HG02852 (cell line): ENCODE data around the gene PRKAR1A.
"Not testable (repeated sequence)": the region's sequence is repeated elsewhere in the genome, so short reads cannot be mapped to it uniquely, and the experiment has no call there.

ENCODE experiments used
- ATAC-seq: cut with Tn5 transposase; IDR thresholded peaks from one replicate; pipeline ENCODE4 v1.9.1; 2021; ENCODE audit warnings: mild to moderate bottlenecking, moderate library complexity; ENCODE audit not compliant: unreplicated experiment

Gene PRKAR1A

GRCh38 chr17:68512247-68512959 is at the start of gene PRKAR1A:
Gene PRKAR1A (plus strand): TSS chr17:68512430. CDS start chr17:68515400, 2,970 bp downstream.
- peak; percentile 93 for ATAC-seq

GRCh38 chr17:68463211-68464019 is 48.8 kb upstream of the PRKAR1A start:
- no peak for ATAC-seq

DNA sequence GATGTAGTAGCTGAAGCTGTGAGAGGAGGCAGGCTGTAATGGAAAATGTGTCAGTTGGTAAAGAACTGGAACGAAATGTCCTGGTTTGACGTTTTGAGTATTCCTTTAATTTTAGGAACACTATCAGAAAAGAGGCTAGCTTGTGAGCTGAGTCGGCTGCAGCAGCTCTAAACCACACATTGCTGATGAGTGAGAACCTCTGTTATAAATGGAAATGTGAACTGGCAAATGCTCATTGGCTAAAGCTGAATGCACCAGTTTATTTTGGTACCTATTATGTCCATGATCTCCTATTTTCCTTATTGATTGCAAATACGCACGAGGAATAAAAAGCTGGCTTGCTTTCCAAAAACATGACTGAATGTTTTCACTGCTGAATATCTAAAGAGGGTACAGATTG is 43.9 kb upstream of the PRKAR1A start:
- no peak for ATAC-seq

DNA sequence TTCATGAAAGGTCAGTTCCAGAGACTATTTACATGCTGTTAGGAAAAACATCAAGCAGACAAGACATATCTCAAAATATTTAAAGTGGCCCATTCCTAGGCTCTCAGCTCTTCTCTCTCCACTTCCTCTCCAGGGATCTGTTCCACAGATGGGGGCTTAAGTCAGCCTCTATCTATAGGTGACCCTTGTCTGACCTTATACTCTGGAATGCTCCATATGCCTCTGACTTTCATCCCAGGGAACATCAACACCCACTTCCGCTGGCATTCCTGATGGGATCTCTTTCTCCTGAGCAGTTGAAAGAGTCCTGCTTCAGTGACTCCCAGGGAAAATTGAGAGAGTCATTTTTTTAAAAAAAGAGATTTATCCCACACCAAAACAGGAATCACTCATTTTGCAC is 43.4 kb upstream of the PRKAR1A start:
- no peak for ATAC-seq

DNA sequence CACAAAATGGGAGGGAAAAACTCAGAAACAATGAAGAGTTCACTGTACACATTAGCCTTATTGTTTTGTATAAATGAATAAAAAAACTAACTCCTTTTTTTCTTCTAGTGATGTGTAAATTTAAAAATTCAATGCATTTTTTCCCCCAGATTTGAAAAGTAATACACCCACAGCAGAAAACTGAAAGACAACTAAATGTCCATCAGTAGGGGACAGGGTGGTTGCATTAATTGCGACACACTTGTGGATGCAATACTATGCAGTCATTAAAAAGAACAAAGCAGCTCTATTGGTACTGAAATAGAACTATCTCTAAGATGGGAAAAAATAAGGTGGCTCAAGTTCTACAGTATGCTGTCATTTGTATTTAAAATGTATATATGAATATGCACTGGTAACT is 41.3 kb upstream of the PRKAR1A start:
- ATAC-seq, result no peak

DNA sequence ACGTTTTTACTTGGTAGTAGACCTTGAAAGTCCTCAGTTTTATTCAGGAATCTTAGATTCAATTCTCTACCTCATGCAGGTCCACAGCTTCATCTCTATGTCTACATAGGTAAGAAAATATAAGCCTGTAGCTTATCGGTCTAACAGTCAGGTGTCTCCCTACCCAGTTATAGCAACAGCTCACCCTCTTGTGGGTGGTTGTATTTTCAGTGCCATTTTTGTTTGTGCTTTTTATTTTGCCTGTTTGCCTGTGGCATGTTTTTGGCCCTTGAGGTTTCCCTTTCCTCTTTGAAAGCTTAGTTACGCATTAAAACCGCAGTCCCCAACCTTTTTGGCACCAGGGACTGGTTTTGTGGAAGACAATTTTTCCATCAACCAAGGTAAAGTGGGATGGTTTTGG is 31.3 kb upstream of the PRKAR1A start:
- no peak for ATAC-seq

DNA sequence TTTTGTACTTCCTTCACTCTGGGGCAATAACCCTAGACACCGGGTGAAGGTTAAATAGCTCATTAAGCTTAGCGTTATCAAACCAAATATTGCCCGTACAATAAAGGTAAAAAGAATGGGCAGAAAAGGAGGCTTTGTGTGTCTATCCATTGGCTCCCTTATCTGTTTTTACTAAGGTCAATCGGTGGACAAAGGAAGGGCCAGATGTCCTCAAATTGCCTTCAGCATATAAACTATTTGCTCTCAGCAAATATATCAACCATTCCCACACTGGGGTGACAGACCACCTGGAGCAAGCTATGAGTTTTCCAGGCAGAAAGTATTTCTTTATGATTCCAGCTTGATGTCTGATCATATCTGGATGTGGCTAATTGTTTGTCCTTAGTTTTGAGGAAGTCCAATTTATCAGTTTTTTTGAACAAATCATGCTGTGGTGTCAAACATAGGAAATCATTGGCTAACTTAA is 29.6 kb upstream of the PRKAR1A start:
- ATAC-seq, result no peak

GRCh38 chr17:68484458-68484857 is 27.8 kb upstream of the PRKAR1A start:
- no peak for ATAC-seq

DNA sequence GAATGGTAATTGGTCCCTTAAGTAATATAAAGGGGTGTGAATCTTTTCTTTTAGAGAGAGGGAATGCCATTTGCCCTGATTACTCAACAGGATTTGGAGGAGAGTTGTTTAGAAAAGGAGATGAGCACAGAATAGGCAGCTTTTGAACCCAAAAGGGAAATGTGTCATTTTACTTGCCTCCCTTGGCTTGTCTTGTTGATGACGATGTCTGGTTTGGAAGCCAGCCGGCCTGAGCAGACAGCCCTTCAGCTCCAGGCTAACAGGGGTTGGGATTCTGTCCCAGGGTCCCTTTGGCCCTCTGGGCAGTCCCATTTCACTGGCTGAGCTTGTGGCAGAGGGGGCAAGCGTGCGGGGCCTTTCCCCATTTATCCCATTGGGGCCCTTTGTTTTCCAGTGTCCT is 22.3 kb upstream of the PRKAR1A start:
- no peak for ATAC-seq

GRCh38 chr17:68491381-68492231 is 20.6 kb upstream of the PRKAR1A start:
- no peak for ATAC-seq

GRCh38 chr17:68492394-68493054 is 19.7 kb upstream of the PRKAR1A start:
- not testable (repeated sequence) for ATAC-seq

DNA sequence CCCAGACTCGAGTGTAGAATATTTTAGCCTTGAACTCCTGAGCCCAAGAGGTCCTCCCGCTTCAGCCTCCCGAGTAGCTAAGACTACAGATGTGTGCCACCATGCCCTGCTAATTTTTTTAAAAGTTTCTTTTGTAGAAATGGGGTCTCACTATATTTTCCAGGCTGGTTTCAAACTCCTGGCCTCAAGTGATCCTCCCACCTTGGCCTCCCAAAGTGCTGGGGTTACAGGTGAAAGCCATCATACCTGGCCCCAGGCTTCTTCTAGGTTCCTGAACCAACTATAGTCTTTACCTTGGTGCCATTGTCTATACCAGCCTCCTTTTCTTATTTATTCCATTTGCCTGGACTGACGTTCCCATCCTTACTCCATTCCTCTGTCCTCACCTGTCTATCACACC is 17.1 kb upstream of the PRKAR1A start:
- ATAC-seq, result no peak

DNA sequence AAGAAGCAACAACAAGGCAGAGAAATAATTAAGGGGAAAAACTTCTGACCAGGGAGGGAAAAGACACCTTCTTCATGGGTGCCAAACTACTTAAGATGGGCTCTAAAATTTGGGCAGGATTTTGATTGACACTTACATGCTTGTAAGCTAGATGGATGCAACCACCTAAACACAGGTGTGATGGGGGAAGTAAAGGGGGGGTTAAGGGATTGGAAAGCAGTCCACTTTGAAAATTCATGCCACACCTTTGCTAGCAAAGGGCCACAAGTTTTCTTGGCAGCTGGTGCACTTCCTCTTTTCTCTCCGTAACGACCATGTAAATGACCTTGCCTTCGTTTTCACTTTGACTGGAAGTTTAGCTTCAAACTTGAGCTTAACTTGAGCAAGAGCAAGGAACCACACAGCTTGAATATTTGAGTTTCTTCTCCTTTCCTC is 14.3 kb upstream of the PRKAR1A start:
- ATAC-seq, result peak; percentile 95

DNA sequence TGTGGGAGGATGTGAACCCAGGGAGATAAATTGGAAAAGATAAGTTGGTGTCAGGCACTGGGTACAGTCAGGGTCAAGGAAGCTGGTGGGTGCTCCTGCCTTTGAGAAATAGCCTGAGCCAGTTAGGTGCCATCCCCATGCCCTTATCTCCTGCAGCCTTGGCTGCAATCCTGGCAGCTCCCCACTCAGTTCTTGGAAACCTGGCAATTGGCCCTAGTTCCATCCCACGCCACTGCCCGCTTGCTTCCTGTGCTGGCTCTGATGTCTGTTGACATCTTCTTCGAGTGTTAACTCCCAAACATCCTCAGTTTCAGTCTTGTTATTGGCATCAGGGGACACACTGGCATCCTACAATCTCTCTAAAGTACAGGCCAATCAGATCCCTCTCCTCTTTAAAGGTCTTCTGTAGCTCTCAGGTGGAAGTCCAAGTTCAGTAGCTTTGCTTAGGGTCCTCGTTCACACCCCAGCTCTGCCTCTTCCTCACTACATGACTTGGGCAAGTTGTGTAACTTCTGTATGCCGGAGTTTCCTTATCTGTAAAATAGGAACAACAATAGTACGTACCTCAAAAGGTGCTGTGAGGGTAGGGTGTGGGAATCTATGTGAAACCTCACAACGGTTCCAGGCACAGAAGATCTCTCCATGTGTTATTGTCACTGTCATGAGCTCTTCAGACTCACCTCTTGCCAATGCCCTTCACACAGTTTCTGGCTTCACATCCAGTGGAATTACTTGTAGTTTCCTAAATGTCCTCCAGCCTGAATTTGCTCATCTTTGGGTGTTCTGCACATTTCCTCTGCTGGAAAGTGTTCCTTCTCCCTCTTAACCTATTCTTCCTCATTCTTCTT is 13.5 kb upstream of the PRKAR1A start:
- ATAC-seq, result peak; percentile 28

DNA sequence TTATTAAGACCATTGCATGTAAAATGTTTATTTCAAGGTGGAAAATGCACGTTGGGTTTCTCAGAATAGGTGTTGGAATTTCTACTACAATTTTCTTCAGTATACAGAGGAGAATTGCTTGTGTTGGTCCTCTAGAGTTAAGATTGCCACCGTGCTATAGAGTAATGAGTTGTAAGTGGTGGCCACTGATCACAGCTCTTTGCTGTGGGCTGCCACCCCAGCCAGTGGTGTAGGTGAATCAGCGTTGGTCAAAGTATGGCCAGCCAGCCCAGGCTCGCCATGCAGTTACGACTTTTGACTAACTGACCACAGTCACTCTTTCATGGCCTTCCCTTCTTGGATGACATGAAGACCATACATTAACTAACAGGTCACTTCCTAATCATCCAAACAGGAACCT is 12.6 kb upstream of the PRKAR1A start:
- no peak for ATAC-seq

GRCh38 chr17:68501074-68501473 is 11.2 kb upstream of the PRKAR1A start:
- ATAC-seq, result no peak

DNA sequence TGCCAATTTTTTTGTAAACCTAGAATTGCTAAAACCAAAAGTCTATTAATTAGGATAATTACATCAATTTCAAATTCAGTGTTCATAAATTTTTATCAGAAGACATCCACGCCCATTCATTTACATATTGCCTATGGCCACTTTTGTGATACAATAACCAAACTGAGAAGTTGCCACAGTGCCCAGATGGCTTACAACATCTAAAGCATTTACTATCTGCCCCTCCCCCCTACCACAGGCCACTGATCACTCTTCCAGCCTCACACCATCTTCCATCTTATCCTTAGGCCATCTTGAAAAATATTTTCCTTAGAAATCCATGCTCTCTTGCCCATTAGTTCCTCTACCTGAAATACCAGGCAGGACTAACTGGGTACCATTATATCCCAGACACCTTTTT is 6.3 kb upstream of the PRKAR1A start:
- no peak for ATAC-seq

DNA sequence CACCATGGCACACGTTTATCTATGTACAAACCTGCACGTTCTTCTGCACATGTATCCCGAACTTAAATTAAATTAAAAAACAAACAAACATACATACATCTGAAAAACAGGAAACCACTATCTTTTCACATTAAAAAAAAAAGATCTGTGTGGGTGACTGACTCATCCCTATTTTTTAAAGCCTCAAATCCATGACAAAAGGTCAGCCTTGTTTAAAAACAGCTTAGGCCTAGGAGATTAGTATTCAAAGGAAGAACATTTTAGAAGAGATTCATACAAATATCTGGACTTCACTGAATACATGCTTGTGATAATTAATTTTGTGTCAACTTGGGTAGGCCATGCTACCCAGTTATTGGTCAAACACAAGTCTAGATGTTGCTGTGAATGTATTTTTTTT is 4.7 kb upstream of the PRKAR1A start:
- no peak for ATAC-seq

DNA sequence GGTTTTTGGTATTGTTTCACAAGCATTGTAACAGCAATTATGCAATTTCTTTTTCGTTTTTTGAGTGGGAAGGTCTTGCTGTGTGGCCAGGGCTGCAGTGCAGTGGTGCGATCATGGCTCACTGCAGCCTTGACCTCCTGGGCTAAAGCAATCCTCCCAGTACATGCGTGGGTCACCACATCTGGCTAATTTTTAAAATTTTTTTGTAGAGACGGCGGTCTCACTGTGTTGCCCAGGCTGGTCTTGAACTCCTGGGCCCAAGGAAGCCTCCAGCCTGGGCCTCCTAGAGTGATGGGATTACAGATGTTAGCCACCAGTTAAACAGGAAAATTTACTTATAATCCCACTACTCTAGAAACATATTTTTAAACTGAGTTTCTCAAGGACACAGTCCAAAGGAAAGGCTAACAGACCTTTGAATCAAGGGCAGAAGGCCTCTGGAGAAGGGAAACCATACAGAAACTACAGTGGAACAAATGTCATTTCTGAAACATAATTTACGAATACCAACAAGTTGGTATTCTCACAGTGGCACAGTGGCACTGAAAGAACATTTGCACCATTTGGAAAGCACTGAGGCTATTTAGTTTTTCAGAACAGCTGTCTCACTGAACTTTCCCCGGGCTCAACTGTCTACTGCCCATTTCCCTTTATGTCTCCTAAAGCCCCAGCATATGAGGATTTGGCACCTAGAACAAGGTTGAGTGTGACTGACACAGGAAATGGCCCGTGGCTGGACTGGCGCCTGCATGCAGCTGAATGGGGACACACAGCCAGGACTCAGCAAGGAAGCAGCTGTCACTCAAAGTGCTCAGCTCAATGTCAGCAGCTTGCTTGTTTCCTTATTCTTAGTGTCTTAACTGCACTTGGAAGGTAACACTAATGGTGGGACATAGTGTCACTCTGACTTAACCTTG is 2.8 kb upstream of the PRKAR1A start:
- ATAC-seq, result no peak
